ENCODE data around the gene ODC1. TPM values are rescaled to one million over a fixed set of nuclear protein-coding genes. Genes with fewer than 3 reads are reported as not detected.

ODC1 gene
- total RNA-seq = 513 and 612 TPM in 2 replicates

GRCh38 chr2:10447895-10448575 is at the start of gene ODC1:
ODC1 (minus strand) TSS chr2:10448327; CDS start chr2:10445032, 3,295 bp downstream.

Other genes starting within 250 kb of the ODC1 start
- gene HPCAL1, start 145.4 kb downstream of the ODC1 start, total RNA-seq = 73.3 and 85.7 TPM in 2 replicates
- gene NOL10, start 241.6 kb upstream of the ODC1 start, total RNA-seq = 28.3 and 34.2 TPM in 2 replicates

Data from hair follicular keratinocyte (primary cell).